Central memory CD8-positive, alpha-beta T cell (primary cell): Measurements from ENCODE around the gene WNT7B.

Source experiments
- ATAC-seq: fragments of 150-1000 bp; cut with Tn5 transposase; replicated peaks from 2 replicates; pipeline ENCODE4 v1.10.0; 2022; ENCODE audit warnings: mild to moderate bottlenecking, moderate FRiP score, moderate number of reproducible peaks; ENCODE audit not compliant: poor library complexity, severe bottlenecking; ENCODE audit errors: extremely low read depth
- DNase-seq, 2 donors: peaks; one replicate each; pipeline ENCODE4 v3.0.0; 2021; ENCODE audit warnings: low spot score in 2 of 2
- H3K27ac Mint-ChIP-seq: one replicate; pipeline ENCODE4 v1.8.0; 2022; ENCODE audit warnings: low read depth, mild to moderate bottlenecking, moderate library complexity, mixed read lengths
- H3K27me3 Mint-ChIP-seq: one replicate; pipeline ENCODE4 v1.8.0; 2022; ENCODE audit warnings: mixed read lengths
- H3K36me3 Mint-ChIP-seq: one replicate; pipeline ENCODE4 v1.8.0; 2022; ENCODE audit warnings: mild to moderate bottlenecking, moderate library complexity, mixed read lengths; ENCODE audit not compliant: insufficient read depth
- H3K4me1 Mint-ChIP-seq: one replicate; pipeline ENCODE4 v1.8.0; 2022; ENCODE audit warnings: mixed read lengths
- H3K4me3 Mint-ChIP-seq: one replicate; pipeline ENCODE4 v1.8.0; 2022; ENCODE audit warnings: mild to moderate bottlenecking, moderate library complexity, mixed read lengths
- H3K9me3 Mint-ChIP-seq: one replicate; pipeline ENCODE4 v1.8.0; 2022; ENCODE audit warnings: mixed read lengths

The WNT7B gene

DNA sequence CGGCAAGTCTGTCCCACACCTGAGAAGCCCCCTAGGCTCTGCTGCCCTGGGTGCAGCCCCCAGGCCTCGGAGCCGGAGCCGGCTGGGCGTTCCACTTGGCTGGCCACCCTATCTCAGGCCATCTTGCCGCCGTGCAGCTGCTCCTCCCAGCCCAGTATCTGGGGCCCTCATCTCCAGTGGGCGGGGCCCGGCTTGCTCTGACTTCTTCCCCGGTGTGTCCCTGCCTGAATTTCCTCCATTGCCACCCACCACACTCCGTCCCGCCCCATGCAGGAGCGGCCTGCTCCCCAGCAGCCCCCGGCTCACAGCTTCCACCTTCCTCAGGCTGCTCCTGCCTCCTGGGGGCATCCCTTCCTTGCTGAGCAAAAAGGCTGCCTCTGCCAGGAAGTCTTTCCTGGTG lies 46.6 kb downstream of the WNT7B start:
- DNase-seq (no peak), ATAC-seq (no peak)
- Mint-ChIP-seq H3K4me1 (no peaks in the 10 kb centered on the region), H3K9me3 (no peaks in the 10 kb centered on the region), H3K27ac (no peak overlapping the region), H3K4me3 (no peak overlapping the region), H3K27me3 (peaks cover 36% of the 10 kb centered on the region), H3K36me3 (peaks cover 2% of the 10 kb centered on the region)

DNA sequence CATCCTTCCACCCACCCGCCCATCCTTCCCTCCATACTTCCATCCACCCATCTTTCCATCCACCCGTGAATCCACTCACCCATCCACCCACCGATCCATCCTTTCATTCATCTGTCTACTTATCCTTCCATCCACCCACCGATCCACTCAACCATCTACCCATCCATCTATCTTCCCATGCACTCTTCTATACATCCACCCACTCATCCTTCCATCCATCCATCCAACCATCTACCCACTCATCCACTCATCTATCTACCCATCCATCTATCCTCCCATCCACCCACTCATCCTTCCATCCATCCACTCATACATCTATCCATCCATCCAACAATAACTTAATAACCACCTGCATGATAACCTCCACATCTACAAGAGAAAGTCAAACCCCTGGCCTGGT lies 47.3 kb downstream of the WNT7B start:
- DNase-seq (no peak), ATAC-seq (no peak)
- no peaks in the 10 kb centered on the region for H3K9me3 Mint-ChIP-seq
- H3K27me3 Mint-ChIP-seq, result peaks cover 30% of the 10 kb centered on the region
- no peak overlapping the region for H3K4me3 Mint-ChIP-seq
- peaks cover 2% of the 10 kb centered on the region for H3K36me3 Mint-ChIP-seq
- no peaks in the 10 kb centered on the region for H3K4me1 Mint-ChIP-seq
- no peak overlapping the region for H3K27ac Mint-ChIP-seq

DNA sequence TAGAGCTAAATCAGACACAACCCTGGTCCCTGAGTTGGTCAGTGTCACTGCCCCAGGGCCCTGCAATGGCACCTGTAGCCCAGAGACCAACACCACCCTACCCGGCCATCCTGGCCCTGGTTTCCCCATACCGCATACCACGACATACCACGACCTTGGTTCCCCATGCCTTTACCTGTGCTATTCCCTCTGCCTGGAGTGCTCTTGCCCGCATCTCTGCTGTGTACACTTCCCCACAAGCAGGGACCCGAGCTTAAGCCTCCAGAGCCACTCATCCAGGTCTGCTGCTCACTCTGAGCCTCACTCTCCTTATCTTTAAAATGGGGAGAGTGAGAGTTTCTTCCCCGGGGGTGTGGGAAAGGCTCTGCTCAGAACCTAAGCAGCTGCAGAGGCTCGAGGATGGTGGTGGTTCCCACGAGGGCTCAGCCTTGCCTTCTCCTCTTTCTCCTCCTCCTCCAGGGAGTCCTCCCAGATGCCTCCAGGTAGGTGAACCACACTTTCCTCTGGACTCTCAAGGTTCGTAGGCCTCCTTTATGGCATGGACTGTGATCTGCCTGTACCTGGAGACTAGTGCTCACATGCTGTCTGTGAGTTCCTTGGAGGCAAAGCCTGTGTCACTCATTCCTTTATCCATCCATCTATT lies 48.1 kb downstream of the WNT7B start:
- no peak overlapping the region for H3K27ac Mint-ChIP-seq
- no peak overlapping the region for H3K4me3 Mint-ChIP-seq
- no peak for DNase-seq
- H3K36me3 Mint-ChIP-seq, result peaks cover 2% of the 10 kb centered on the region
- ATAC-seq, result no peak
- no peaks in the 10 kb centered on the region for H3K9me3 Mint-ChIP-seq
- no peaks in the 10 kb centered on the region for H3K4me1 Mint-ChIP-seq
- peaks cover 23% of the 10 kb centered on the region for H3K27me3 Mint-ChIP-seq

DNA sequence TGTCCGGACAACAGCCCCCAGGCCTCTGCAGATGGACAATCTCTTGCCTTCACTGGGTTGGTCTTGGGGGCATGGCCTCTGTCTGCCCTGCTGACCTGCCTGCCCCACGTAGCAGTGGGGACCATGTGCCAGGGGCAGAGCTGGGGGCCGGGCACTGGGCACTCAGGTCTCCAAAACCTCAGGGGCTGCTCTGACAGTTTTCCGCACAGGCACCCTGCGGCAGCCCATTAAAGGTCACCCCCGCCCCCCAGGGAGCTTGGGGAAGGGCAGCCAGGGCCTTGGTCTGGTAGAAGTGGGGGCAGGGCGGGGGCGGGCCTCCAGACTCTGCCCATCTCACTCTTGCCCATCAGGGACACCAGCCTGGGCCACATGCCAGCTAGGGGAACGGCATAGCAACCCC lies 49.9 kb downstream of the WNT7B start:
- H3K36me3 Mint-ChIP-seq, result peaks cover 2% of the 10 kb centered on the region
- no peaks in the 10 kb centered on the region for H3K9me3 Mint-ChIP-seq

DNA sequence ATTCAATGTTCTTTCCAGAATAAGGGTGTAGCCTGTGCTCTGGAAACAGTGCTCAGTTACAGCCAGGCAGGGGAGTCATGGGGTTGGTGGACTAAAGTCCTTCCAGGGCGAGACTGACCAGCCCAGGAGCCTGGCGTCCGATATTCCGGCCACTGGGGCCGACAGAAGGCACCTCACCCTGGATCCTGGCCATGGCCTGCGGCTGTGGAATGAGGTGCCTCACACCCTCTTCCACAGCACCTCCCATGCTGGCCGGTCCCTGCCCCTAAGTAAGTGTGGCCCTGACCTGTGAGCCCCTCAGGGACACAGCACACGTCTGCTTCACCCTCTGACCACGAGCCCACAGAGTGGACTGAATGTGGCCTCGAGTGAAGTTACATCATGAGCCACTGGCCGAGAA lies 50.5 kb downstream of the WNT7B start:
- DNase-seq, result no peak
- Mint-ChIP-seq H3K4me3 (no peak overlapping the region), H3K9me3 (no peaks in the 10 kb centered on the region), H3K27me3 (no peaks in the 10 kb centered on the region), H3K4me1 (no peaks in the 10 kb centered on the region), H3K27ac (no peak overlapping the region), H3K36me3 (peaks cover 2% of the 10 kb centered on the region)
- ATAC-seq, result no peak

More for the DNA sequence above, 49.9 kb downstream of the WNT7B start:
- no peak for ATAC-seq
- Mint-ChIP-seq H3K4me1 (no peaks in the 10 kb centered on the region), H3K27me3 (peaks cover 5% of the 10 kb centered on the region), H3K4me3 (no peak overlapping the region), H3K27ac (no peak overlapping the region)
- no peak for DNase-seq

DNA sequence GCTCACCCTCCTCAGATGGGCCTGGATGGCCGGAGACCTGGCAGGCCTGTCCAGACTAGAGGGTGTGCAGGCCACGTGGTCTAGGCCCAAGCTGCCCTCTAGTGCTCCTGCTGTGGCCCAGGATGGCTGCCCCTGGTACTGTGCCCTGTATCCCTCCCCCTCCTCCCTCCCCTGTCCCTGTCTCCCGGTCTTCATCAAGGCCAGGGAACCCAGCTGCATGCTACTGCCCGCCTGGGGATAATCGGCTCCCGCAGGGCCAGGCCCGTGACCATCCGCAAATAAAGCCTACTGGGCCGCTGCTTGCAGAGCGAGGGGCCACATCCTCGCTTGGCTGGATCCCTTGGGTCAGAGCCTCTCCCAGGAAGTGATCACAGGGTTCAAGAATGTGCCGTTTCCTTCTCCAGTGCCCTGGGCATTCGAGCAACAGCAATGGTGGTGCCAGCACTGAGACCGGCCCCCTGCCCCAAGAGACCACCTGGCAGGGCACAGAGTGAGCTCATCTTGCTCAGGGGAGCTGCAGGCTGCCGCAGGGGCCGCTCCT lies 51.1 kb downstream of the WNT7B start:
- no peaks in the 10 kb centered on the region for H3K27me3 Mint-ChIP-seq
- H3K27ac Mint-ChIP-seq, result no peak overlapping the region
- no peak for ATAC-seq
- no peak overlapping the region for H3K4me3 Mint-ChIP-seq
- no peak for DNase-seq
- H3K36me3 Mint-ChIP-seq, result peaks cover 2% of the 10 kb centered on the region
- H3K4me1 Mint-ChIP-seq, result no peaks in the 10 kb centered on the region
- H3K9me3 Mint-ChIP-seq, result no peaks in the 10 kb centered on the region

DNA sequence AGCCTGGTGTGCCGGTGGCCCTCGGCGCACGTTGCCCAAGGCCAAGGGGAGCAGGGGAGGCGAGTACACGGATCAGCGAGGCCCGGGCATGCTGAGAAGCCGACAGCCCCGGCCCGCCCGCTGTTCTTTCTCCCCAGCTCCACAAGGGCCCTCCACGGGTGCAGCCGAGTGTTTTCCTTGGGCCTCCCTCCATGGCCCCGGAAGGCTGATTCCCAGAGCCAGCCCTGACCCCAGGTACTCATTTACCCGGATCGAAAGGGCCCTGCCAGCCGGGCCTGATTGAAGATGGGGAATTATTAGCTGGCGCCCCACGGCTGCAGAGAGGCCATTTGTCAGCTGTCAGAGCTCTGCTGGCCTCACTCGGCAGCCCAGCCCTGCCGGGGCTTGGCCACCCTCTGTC lies 53.1 kb downstream of the WNT7B start:
- Mint-ChIP-seq H3K27ac (no peak overlapping the region), H3K4me3 (no peak overlapping the region), H3K9me3 (no peaks in the 10 kb centered on the region), H3K27me3 (no peaks in the 10 kb centered on the region), H3K36me3 (peaks cover 2% of the 10 kb centered on the region), H3K4me1 (no peaks in the 10 kb centered on the region)
- ATAC-seq, result no peak
- no peak for DNase-seq

DNA sequence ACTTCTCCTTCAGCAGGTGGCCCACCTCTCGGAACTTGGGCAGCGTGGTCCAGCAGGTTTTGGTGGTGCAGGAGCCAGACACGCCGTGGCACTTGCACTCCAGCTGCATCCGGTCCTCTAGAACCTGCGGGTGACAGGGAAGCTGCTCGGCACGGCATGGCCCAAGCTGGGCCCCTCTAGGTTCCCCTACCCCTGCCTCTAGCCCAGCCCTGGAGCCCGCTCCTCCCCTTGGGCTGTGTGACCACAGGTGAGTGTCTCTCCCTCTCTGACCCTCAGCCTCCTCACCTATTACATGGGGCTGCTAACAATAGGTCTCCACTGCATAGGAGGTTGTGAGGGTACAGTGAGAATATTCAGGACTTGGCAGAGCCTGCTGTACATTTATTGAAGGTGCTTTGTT lies 53.8 kb downstream of the WNT7B start:
- H3K27me3 Mint-ChIP-seq, result peaks cover under 1% of the 10 kb centered on the region
- no peak for ATAC-seq
- no peak overlapping the region for H3K27ac Mint-ChIP-seq
- H3K4me3 Mint-ChIP-seq, result no peak overlapping the region
- no peak for DNase-seq
- no peaks in the 10 kb centered on the region for H3K9me3 Mint-ChIP-seq
- no peaks in the 10 kb centered on the region for H3K4me1 Mint-ChIP-seq
- peaks cover 2% of the 10 kb centered on the region for H3K36me3 Mint-ChIP-seq

DNA sequence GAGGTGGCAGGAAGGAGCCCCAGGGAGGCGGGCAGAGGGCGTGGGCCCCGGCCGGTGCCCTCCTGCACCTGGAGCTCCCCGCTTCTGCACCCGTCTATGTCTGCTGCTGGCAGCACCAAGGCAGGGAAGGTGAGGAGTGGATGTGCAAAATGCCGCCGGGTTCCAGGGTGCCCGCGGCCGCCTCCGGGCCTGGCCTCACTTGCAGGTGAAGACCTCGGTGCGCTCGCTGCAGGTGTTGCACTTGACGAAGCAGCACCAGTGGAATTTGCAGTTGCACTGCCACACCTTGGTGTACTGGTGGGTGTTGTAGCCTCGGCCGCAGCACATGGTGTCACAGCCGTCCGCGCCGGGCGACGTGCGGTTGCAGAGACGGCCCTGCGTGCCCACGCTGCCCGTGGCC lies 54.3 kb downstream of the WNT7B start:
- Mint-ChIP-seq H3K36me3 (peaks cover under 1% of the 10 kb centered on the region), H3K4me3 (no peak overlapping the region), H3K27ac (no peak overlapping the region), H3K4me1 (no peaks in the 10 kb centered on the region), H3K27me3 (peaks cover 6% of the 10 kb centered on the region), H3K9me3 (no peaks in the 10 kb centered on the region)
- ATAC-seq (no peak), DNase-seq (no peak)

DNA sequence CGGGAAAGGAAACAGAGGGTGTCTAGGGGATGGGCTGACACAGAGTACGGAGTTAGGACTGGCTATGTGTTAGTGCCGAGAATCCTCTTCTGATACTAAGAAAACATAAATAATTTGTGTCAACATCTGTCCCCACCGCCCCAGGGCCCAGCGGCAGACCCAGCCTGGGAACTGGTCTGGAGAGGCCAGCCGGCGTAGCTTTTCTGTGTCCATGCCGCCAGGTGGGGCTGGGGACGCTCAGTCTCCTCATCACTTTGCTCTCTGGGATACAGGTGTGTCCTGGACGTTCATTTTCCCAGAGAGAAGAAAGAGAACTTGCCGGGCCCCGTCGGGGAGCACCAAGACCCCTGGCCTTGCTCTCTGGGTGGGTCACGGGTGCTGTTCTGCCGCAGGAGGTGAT lies 54.7 kb downstream of the WNT7B start:
- ATAC-seq (no peak), DNase-seq (no peak)
- H3K27ac Mint-ChIP-seq, result no peak overlapping the region
- peaks cover 10% of the 10 kb centered on the region for H3K27me3 Mint-ChIP-seq
- H3K4me3 Mint-ChIP-seq, result no peak overlapping the region
- no peaks in the 10 kb centered on the region for H3K4me1 Mint-ChIP-seq
- no peaks in the 10 kb centered on the region for H3K9me3 Mint-ChIP-seq
- H3K36me3 Mint-ChIP-seq, result no peaks in the 10 kb centered on the region

DNA sequence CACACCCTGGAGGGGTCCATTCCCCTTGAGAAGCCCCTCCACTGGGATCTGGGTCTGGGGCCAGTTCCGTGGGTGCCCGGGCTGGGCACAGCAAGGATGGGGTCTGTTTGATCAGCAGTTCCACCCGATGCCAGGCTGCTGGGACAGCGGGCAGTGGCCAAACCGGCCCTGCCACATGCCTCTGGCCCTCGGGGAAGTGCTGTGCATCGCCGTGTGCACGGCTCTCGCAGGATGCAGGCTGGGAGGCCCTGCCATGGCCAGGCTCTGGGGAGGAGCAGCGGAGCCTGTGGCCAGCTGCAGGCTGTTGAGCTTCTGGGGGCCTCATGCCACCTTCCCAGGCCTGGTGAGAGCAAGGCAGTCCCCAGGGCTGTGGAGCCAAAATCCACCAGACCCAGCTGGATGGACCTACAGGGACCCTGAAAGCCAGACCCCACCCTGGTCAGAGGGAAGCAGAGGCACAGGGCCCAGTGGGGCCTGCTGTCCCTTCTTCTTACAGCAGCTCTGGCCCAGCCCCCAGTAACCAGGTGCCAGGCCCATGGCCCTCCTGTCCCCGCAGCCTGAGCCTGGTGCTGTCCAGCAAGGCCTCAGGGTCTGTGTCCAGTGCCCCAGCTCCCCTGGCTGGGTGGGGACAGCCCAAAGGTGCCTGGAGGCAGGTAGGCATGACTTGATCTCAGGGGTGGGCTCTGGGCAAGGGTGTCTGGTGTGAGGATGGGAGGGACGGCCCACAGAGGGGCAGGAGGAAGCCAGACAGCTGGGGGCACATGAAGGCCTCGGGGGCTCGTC lies 57.3 kb downstream of the WNT7B start:
- no peak for DNase-seq
- no peaks in the 10 kb centered on the region for H3K4me1 Mint-ChIP-seq
- no peak overlapping the region for H3K27ac Mint-ChIP-seq
- H3K36me3 Mint-ChIP-seq, result no peaks in the 10 kb centered on the region
- peaks cover 12% of the 10 kb centered on the region for H3K27me3 Mint-ChIP-seq
- H3K4me3 Mint-ChIP-seq, result no peak overlapping the region
- no peak for ATAC-seq
- H3K9me3 Mint-ChIP-seq, result no peaks in the 10 kb centered on the region

DNA sequence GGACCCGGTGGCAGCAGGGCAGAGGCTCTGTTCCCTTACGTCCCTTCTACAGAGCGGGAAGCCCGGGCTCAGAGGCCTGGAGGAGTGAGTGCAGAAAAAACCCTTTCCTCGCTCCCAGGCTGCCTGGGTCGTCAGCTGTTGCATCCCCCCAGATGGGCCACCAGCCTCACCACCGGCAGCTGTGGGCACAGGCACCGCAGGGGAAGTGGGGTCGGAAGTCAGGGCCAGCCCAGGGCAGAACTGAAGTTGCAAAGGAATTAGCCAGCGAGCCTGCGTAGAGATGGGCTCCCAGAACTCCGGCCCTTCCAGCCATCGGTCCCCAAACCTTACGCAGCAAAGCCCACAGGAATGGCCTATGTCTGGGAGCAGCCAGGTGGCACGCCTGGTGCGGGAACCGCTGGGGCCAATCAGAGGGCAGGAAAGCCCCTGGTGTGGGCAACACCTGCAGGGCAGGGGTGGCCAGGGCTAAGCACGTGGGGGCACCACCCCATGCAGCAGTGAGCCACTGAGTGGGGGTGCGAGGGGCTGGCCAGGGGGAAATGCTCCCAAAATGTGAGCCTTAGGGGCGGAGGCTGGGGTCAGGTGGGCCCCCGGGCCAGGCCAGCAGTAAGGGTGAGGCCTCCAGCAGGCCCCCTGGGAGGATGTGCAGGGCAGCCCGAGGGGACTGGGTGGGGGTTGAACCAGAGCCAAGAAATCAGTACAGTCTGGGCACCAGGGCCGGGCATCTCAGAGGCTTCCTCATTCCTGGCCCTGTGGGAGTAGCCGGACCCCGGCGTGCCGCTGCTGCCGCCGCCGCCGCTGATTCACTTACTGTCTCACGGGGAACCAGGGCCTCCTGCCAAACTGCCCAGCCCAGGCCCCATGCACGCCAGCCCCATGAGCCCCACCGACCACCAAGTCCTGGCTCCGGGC lies 58.2 kb downstream of the WNT7B start:
- peaks cover 19% of the 10 kb centered on the region for H3K27me3 Mint-ChIP-seq

More for the DNA sequence above, 58.2 kb downstream of the WNT7B start:
- Mint-ChIP-seq H3K4me3 (no peak overlapping the region), H3K27ac (no peak overlapping the region), H3K4me1 (no peaks in the 10 kb centered on the region), H3K9me3 (peaks cover 6% of the 10 kb centered on the region), H3K36me3 (no peaks in the 10 kb centered on the region)
- DNase-seq (no peak), ATAC-seq (no peak)
